Activated naive CD8-positive, alpha-beta T cell treated with anti-CD3 and anti-CD28 coated beads, Interleukin-2, amount 50 U/mL, for 24 hours (primary cell): ENCODE measurements around the gene SH3RF1.

Source experiments
- ATAC-seq: fragments of 150-1000 bp; cut with Tn5 transposase; one replicate; pipeline ENCODE4 v1.10.0; 2021
- DNase-seq: peaks from one replicate; pipeline ENCODE4 v3.0.0; 2021
- H3K27ac Mint-ChIP-seq: one replicate; pipeline ENCODE4 v1.8.0; 2021; ENCODE audit warnings: mild to moderate bottlenecking, mixed read lengths
- H3K27me3 Mint-ChIP-seq: one replicate; pipeline ENCODE4 v1.8.0; 2021; ENCODE audit warnings: mixed read lengths
- H3K36me3 Mint-ChIP-seq: one replicate; pipeline ENCODE4 v1.8.0; 2021; ENCODE audit warnings: low read depth, mixed read lengths
- H3K4me1 Mint-ChIP-seq: one replicate; pipeline ENCODE4 v1.8.0; 2021; ENCODE audit warnings: mixed read lengths
- H3K4me3 Mint-ChIP-seq: one replicate; pipeline ENCODE4 v1.8.0; 2021; ENCODE audit warnings: mild to moderate bottlenecking, moderate library complexity, mixed read lengths
- H3K9me3 Mint-ChIP-seq: one replicate; pipeline ENCODE4 v1.8.0; 2021; ENCODE audit warnings: mixed read lengths

SH3RF1 gene

DNA sequence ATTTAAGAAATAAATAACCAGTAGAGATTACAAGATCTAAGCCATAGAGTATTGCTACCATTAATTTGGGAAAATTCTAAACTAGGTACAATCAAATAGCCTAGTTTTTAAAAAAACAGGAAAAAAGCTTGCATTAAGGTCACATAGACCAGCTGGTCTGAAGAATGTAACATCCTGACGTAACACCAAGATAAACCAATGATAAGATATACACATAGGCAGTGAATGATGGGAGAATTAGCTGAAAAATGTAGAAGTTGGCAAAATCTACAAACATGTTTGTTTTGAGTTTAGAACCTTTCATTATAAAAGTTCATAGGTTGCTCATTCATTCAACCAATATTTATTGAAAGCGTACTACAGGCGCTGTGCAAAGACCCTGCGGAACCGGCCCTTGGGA, 120.0 kb downstream of the SH3RF1 start:
- no peak for DNase-seq
- H3K9me3 Mint-ChIP-seq, result no peaks in the 10 kb centered on the region
- H3K36me3 Mint-ChIP-seq, result no peaks in the 10 kb centered on the region
- no peak overlapping the region for H3K27ac Mint-ChIP-seq
- no peaks in the 10 kb centered on the region for H3K4me1 Mint-ChIP-seq
- H3K27me3 Mint-ChIP-seq, result peaks cover 2% of the 10 kb centered on the region
- no peak overlapping the region for H3K4me3 Mint-ChIP-seq
- ATAC-seq, result no peak

DNA sequence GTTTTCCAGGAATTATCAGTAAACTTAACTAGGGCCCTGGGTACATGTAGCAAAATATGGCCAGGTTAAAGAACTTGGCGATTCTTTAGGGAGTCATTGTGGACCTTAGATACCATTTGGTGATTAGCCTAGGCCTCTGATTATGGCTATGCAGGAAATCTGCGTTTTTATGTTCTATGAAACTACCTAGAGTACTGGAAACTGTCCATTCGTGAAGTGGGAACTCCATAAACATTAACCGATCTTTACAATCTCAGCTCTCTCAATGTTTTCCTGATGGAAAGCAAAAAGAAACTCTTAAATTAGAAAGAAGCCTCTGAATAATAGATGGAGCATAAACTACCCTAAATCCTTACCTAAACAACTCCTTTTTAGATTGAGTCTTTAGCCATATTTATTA, 121.9 kb downstream of the SH3RF1 start:
- H3K4me1 Mint-ChIP-seq, result no peaks in the 10 kb centered on the region
- H3K4me3 Mint-ChIP-seq, result no peak overlapping the region
- H3K9me3 Mint-ChIP-seq, result no peaks in the 10 kb centered on the region
- ATAC-seq (no peak), DNase-seq (no peak)
- no peaks in the 10 kb centered on the region for H3K36me3 Mint-ChIP-seq
- H3K27me3 Mint-ChIP-seq, result peaks cover 2% of the 10 kb centered on the region
- H3K27ac Mint-ChIP-seq, result no peak overlapping the region

DNA sequence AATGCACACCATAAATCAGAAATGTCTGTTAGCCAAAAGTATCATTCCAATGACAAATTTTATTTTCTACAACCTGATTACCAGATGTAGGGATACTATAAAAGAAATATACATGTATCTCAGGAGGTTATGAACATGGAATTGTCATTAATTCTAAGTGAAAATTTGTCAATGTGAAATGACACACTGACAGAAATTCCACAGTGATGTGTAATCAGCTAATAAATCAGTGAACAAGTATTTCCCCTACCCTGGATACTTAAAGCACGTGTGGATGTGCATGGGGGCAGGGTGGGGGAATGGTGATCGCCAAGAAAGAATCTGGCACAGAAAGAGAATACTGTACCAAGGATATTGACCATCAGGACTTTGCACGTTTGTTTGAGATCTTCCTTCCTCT, 123.6 kb downstream of the SH3RF1 start:
- DNase-seq (no peak), ATAC-seq (no peak)
- Mint-ChIP-seq H3K36me3 (no peaks in the 10 kb centered on the region), H3K27ac (no peak overlapping the region), H3K4me1 (no peaks in the 10 kb centered on the region), H3K4me3 (no peak overlapping the region), H3K9me3 (no peaks in the 10 kb centered on the region), H3K27me3 (peaks cover 2% of the 10 kb centered on the region)

DNA sequence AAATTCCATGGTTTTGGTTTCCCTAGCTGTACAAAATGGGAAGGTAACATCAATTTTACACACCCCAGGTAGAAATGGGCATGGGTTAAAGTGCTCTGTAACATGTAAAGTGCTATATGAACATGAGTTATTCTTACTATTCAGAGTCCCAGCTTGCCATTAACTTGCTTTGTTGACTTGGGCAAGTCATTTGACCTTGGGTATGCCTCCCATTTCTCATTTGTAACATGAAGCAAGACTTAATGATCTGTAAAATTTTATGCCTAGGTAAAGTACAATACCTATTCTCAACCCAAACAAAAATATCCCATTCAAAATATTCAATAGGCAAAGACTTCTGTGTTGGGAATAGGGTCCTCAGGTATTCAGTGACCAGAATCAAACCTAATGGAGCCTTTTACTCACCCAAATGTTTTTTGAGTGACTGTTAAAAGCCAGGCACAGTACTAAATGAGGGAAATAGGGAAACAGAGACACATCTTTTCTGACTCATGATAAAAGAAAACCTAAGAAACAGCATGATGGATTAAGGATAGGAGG, 126.6 kb downstream of the SH3RF1 start:
- DNase-seq (no peak), ATAC-seq (no peak)
- H3K4me3 Mint-ChIP-seq, result no peak overlapping the region
- H3K4me1 Mint-ChIP-seq, result no peaks in the 10 kb centered on the region
- peaks cover 2% of the 10 kb centered on the region for H3K27me3 Mint-ChIP-seq
- no peak overlapping the region for H3K27ac Mint-ChIP-seq
- no peaks in the 10 kb centered on the region for H3K9me3 Mint-ChIP-seq
- H3K36me3 Mint-ChIP-seq, result no peaks in the 10 kb centered on the region

DNA sequence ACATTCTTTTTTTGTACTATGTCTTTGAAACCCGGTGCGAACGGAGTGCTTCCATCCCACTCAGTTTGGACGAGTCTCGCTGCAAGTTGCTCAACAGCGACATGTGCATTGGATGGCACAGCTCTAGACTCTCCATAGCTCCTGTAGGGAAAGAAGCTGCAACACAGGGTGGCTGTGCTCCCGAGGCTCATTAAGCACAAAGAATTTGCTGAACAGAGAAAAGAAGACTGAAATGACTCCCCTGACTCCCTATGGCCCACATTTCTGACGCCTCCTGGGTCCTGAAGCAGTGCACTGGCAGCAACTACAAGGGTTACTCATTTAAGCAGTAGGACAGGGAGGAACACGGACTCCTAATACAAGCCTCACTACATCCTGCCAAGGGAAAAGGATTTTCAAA, 127.4 kb downstream of the SH3RF1 start:
- ATAC-seq (no peak), DNase-seq (no peak)
- no peaks in the 10 kb centered on the region for H3K36me3 Mint-ChIP-seq
- no peaks in the 10 kb centered on the region for H3K9me3 Mint-ChIP-seq
- no peak overlapping the region for H3K27ac Mint-ChIP-seq
- no peak overlapping the region for H3K4me3 Mint-ChIP-seq
- H3K4me1 Mint-ChIP-seq, result no peaks in the 10 kb centered on the region
- H3K27me3 Mint-ChIP-seq, result peaks cover 2% of the 10 kb centered on the region

DNA sequence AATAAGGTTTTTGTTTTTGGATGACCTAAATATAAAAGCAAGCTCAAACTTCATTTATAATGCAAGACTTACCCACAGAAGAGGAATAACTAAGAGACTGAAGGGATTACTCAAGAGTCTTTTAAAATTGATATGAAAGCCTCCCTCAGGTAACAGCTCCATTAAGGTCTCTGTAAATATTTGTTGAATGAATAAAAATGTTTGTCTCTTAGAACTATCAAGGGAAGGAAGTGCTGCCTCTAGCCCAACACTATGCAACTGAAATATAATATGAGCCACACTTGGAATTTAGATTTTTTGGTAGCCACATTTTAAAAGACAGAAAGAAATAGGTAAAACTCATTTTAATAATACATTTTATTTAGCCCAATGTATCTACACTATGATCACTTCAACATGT, 127.8 kb downstream of the SH3RF1 start:
- no peaks in the 10 kb centered on the region for H3K36me3 Mint-ChIP-seq
- no peaks in the 10 kb centered on the region for H3K4me1 Mint-ChIP-seq
- no peak overlapping the region for H3K27ac Mint-ChIP-seq
- no peak overlapping the region for H3K4me3 Mint-ChIP-seq
- H3K9me3 Mint-ChIP-seq, result no peaks in the 10 kb centered on the region
- DNase-seq, result no peak
- H3K27me3 Mint-ChIP-seq, result peaks cover 2% of the 10 kb centered on the region
- ATAC-seq, result no peak

DNA sequence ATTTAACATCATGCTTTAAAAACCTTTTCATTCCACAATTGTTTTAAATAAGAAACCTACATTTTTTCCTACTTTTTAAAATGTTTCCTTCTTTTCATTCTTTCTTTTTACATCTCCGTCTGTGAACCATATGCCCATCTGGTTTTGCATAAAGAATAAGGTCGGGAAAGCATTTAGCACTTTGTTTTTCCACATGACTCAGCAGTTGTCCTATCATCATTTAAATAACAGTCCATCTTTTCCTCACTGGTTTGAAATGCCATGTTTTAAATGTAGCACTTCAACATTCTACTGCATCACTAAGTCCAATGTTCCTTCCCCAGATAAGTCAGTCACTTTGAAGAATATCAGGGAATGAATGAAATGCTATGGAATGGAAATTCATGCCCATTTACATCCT, 128.4 kb downstream of the SH3RF1 start:
- DNase-seq, result no peak
- H3K9me3 Mint-ChIP-seq, result no peaks in the 10 kb centered on the region
- no peaks in the 10 kb centered on the region for H3K36me3 Mint-ChIP-seq
- H3K27me3 Mint-ChIP-seq, result peaks cover 2% of the 10 kb centered on the region
- H3K4me1 Mint-ChIP-seq, result no peaks in the 10 kb centered on the region
- H3K4me3 Mint-ChIP-seq, result no peak overlapping the region
- ATAC-seq, result no peak
- no peak overlapping the region for H3K27ac Mint-ChIP-seq

DNA sequence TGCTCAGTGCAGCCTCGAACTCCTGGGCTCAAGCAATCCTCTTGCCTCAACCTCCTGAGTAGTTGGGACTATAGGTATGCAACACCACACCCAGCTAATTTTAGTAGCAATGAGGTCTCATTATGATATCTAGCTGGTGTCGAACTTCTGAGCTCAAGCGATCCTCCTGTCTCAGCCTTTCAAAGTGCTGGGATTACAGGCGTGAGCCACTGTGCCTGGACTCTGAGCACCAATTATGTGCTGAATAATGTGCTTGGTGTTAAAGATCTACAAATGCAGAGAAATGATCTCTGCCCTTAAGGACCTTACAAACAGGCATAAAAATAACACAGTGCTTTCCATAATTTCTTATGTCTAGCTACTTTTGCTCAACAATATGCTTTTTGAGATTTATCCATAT, 131.7 kb downstream of the SH3RF1 start:
- no peak for DNase-seq
- no peaks in the 10 kb centered on the region for H3K4me1 Mint-ChIP-seq
- H3K9me3 Mint-ChIP-seq, result no peaks in the 10 kb centered on the region
- no peak for ATAC-seq
- H3K36me3 Mint-ChIP-seq, result no peaks in the 10 kb centered on the region
- no peaks in the 10 kb centered on the region for H3K27me3 Mint-ChIP-seq
- H3K27ac Mint-ChIP-seq, result no peak overlapping the region
- H3K4me3 Mint-ChIP-seq, result no peak overlapping the region

DNA sequence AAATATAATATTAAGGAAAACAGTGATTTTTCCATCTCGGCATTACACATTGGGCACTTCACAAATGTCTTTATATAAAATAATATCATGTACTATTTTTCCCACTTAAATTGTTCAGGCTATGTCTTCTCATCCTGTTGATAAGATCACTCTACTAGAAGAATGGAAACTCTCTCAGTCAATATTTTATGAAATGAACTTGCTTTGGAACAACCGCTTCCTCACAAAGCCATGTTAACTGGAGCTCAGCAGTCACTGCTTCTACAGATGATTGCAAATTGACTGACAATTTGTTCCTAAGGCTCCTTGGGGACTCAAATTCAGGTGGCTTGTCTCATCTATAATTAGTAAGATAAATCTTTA, 133.2 kb downstream of the SH3RF1 start:
- Mint-ChIP-seq H3K9me3 (no peaks in the 10 kb centered on the region), H3K27ac (no peak overlapping the region), H3K4me1 (no peaks in the 10 kb centered on the region), H3K27me3 (no peaks in the 10 kb centered on the region), H3K4me3 (no peak overlapping the region), H3K36me3 (no peaks in the 10 kb centered on the region)
- ATAC-seq (no peak), DNase-seq (no peak)

DNA sequence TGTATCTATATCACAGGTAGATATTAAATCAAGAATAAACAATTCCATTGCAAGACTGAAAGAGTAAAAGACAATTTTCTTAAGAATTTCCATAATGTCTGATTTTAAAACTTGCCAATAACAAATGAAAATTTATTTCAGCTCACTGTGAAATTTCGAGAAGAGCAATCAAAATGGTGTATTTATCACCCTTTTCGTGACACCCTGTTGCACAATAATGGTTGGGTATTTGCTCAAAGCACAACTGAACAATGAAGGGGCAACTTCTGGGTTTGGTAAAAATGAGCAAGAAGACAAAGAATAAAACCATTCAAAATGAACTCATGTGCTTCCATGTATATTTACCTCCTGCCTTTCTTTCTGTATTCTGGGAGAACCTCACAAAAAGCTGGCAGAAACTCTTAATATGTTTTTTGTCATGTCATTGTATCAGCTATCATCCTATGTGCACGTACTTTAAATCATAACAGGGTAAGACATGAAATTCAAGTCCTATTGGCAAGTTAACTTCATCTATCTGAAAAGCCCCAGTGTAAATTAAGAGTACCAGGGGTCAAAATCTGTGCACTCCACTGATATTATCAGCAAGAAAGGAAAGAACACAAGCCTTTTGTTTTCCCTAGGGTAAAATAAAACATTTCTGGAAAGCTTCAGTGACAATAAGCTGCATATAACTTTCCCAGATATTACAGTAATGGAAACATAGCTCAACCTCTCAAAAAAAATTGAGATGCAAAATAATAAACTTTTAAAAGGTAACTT, 133.8 kb downstream of the SH3RF1 start:
- Mint-ChIP-seq H3K9me3 (no peaks in the 10 kb centered on the region), H3K4me1 (no peaks in the 10 kb centered on the region), H3K27ac (no peak overlapping the region), H3K27me3 (no peaks in the 10 kb centered on the region), H3K36me3 (no peaks in the 10 kb centered on the region), H3K4me3 (no peak overlapping the region)
- ATAC-seq (no peak), DNase-seq (no peak)

DNA sequence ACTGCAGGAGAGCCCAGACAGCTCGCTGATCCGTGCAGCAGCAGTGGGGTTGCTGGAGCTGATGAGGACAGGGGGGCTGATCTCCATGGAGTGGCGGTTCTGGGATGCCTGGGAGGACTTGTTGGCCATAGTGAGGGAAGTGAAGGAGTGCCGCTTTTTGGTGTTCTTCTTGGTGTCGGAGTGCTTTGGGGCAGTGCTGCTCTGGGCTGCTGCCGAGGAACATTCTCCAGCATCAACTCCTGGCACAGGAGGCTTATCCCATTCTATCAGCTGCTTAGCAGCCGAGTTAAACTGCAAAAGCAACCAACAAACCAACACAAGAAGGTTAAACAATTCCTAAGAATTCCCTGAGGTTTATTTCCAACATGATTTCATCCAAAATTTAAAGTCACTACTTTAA, 134.4 kb downstream of the SH3RF1 start:
- Mint-ChIP-seq H3K4me3 (no peak overlapping the region), H3K9me3 (no peaks in the 10 kb centered on the region), H3K27ac (no peak overlapping the region), H3K36me3 (no peaks in the 10 kb centered on the region), H3K4me1 (no peaks in the 10 kb centered on the region), H3K27me3 (no peaks in the 10 kb centered on the region)
- no peak for DNase-seq
- no peak for ATAC-seq

DNA sequence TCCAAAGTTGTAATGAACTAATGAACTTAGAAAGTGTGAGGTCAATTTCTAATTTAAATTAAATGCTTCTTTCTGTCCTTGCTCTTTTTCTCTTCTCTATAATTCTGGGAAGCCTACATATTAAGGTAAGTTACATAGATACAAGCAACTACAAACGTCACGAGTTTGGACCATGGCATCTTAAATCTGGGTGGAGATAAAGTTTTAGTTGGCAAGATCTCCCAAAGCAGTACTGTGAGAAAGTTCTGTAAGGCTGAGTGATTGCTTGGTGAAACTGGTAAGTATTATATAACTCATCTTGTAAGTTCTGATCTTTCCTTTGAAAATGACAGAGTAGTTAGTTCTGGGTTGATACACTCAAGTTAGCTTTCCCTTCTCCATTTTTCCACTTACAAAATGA, 135.0 kb downstream of the SH3RF1 start:
- Mint-ChIP-seq H3K27ac (no peak overlapping the region), H3K9me3 (no peaks in the 10 kb centered on the region), H3K4me3 (no peak overlapping the region), H3K4me1 (no peaks in the 10 kb centered on the region), H3K36me3 (no peaks in the 10 kb centered on the region), H3K27me3 (no peaks in the 10 kb centered on the region)
- DNase-seq (no peak), ATAC-seq (no peak)

DNA sequence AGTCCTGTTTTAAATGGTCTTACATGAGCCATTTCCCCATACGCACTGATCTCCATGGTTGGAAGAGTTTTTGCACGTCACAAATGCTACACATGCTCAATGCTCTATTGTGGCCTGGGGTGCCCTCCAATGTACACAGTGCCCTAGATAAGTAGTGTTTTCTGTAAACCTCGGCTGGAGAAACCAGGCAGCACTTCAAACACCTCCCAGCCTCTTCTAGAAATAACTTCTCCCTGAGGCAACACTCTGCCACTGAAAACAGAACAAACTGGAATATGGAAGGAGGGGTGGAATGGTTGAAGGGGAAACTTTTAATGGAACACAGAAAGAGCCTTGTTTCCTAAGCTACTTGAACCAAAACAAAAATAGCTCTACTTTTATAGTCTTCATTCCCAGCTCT, 136.8 kb downstream of the SH3RF1 start:
- no peaks in the 10 kb centered on the region for H3K9me3 Mint-ChIP-seq

DNA sequence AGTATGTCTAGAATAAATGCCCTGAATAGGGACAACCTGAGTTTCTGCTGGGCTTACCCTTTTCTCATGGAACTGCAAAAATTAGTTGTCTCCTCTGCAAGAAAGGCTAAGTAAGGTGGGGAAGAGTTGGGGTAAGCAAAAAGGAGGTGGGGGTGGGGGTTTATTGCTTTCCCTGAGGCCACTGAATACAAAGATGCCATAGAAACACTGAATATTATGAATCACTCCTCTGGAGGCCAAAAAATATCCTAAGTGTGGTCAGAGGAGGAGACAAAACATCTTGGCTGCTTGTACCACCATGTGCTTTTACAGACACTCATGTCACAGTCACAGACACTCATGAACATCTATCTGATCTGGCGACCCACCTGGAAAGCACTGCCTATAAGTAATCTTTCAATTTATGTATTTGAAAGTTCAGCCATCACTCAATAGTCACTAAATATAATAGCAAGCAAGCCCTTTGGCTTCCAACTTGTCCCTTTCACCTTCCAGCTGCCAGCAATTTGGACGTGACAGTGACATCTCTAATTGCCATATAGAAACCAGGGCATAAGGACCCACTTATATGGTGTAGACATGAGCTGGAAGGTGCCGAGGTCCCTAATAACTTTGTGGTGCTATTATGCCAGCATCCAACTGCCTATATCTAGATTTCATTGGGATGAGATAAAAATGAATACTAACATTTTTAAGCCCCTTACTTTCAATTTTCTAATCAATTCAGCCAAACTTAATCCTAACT, 138.0 kb downstream of the SH3RF1 start:
- Mint-ChIP-seq H3K9me3 (no peaks in the 10 kb centered on the region), H3K4me3 (no peak overlapping the region), H3K36me3 (no peaks in the 10 kb centered on the region), H3K27me3 (no peaks in the 10 kb centered on the region), H3K4me1 (no peaks in the 10 kb centered on the region), H3K27ac (no peak overlapping the region)
- ATAC-seq (no peak), DNase-seq (no peak)

More for the DNA sequence above, 136.8 kb downstream of the SH3RF1 start:
- H3K27me3 Mint-ChIP-seq, result no peaks in the 10 kb centered on the region
- ATAC-seq, result no peak
- no peak overlapping the region for H3K27ac Mint-ChIP-seq
- no peak for DNase-seq
- no peak overlapping the region for H3K4me3 Mint-ChIP-seq
- H3K4me1 Mint-ChIP-seq, result no peaks in the 10 kb centered on the region
- H3K36me3 Mint-ChIP-seq, result no peaks in the 10 kb centered on the region

DNA sequence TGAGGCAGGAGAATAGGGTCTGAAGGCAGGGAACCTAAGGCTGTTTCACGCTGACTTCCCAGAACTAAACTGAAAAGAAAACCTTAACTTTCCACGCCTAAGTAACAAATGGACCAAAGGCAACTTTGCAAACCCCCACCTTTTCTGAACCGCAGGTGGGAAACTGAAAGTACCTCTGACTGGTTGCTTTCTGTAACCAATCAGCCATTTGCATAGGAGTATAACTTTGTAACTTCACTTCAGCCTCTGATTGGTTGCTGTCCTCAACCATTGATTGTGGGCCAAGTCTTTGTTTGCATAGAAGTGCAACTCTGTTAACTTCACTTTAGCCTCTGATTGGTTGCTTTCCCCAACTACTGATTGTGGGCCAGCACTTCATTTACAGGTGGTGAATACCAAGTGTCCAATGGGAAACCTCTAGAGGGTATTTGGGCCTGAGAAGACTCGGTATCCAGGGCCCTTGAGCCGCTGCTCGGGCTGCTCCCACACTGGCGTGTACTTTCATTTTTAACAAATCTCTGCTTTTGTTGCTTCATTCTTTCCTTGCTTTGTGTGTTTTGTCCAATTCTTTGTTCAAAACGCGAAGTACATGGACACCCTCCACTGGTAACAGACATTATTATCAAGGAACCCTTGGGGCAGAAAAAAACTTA, 139.1 kb downstream of the SH3RF1 start:
- Mint-ChIP-seq H3K4me1 (no peaks in the 10 kb centered on the region), H3K27me3 (no peaks in the 10 kb centered on the region), H3K27ac (no peak overlapping the region), H3K36me3 (no peaks in the 10 kb centered on the region), H3K4me3 (no peak overlapping the region), H3K9me3 (no peaks in the 10 kb centered on the region)
- DNase-seq, result no peak
- ATAC-seq, result no peak
